Neutrophil (primary cell): Measurements from ENCODE around the gene PCARE.

ENCODE experiments used
- H3K27ac ChIP-seq: fragments of 200-600 bp; sonication (generic); 2 replicates; pipeline ENCODE4 v1.5.1; 2016; ENCODE audit warnings: mild to moderate bottlenecking, moderate library complexity
- H3K27me3 ChIP-seq: fragments of 200-600 bp; sonication (generic); 2 replicates; pipeline ENCODE4 v1.6.0; 2016; ENCODE audit warnings: mild to moderate bottlenecking
- H3K36me3 ChIP-seq: fragments of 200-600 bp; sonication (generic); 2 replicates; pipeline ENCODE4 v1.5.1; 2017
- H3K4me1 ChIP-seq, 2 experiments: fragments of 200-600 bp in 1 of 2; sonication (generic) in 1 of 2; 1 replicate in 1 of 2; 2 replicates in 1 of 2; pipeline versions ENCODE4 v1.5.1 to v1.6.1; 2013 to 2016; ENCODE audit warnings: low read depth in 1 of 2, low read length in 1 of 2, mild to moderate bottlenecking in 1 of 2, moderate library complexity in 1 of 2; ENCODE audit not compliant: control insufficient read depth in 1 of 2, insufficient read depth in 1 of 2
- H3K4me3 ChIP-seq, 2 experiments: fragments of 200-600 bp in 1 of 2; sonication (generic) in 1 of 2; 1 replicate in 1 of 2; 2 replicates in 1 of 2; pipeline ENCODE4 v1.5.1; 2013 to 2016; ENCODE audit warnings: low read depth in 1 of 2, low read length in 1 of 2, mild to moderate bottlenecking in 1 of 2, moderate library complexity in 1 of 2
- H3K9me3 ChIP-seq: fragments of 200-600 bp; sonication (generic); 2 replicates; pipeline ENCODE4 v1.5.1; 2016
- TF ChIP-seq, protein P1 (sequence below): fragments of 200-600 bp; sonication (generic); IDR thresholded peaks from 2 replicates; pipeline ENCODE4 v1.5.1; 2016; ENCODE audit warnings: antibody characterized with exemption

Gene PCARE

DNA sequence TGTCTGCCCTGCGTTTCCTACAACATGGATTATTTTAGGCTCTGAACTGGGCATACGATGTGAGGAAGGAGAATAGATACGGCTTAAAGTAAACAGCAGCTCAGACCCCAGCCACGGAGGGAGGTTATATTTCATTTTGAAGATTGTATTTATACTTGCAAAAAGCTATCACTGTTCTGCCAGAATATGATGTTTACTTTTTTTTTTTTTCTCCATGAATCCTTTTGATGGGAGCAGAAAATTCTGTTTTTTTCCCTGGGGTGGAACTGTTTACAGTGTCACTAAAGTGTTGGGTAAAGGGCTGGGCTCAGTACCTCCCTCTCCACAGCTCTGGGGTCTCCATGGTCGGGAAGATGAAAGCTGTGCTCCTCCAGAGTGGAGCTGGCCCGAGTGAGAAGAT lies 13.1 kb downstream of the PCARE start:
- Histone ChIP-seq H3K4me3 (no peak overlapping the region), H3K27ac (no peak overlapping the region), H3K36me3 (no peaks in the 10 kb centered on the region), H3K27me3 (no peaks in the 10 kb centered on the region), H3K9me3 (no peaks in the 10 kb centered on the region), H3K4me1 (peaks cover 3% of the 10 kb centered on the region in 2 experiments)
- TF ChIP-seq, protein P1, sequence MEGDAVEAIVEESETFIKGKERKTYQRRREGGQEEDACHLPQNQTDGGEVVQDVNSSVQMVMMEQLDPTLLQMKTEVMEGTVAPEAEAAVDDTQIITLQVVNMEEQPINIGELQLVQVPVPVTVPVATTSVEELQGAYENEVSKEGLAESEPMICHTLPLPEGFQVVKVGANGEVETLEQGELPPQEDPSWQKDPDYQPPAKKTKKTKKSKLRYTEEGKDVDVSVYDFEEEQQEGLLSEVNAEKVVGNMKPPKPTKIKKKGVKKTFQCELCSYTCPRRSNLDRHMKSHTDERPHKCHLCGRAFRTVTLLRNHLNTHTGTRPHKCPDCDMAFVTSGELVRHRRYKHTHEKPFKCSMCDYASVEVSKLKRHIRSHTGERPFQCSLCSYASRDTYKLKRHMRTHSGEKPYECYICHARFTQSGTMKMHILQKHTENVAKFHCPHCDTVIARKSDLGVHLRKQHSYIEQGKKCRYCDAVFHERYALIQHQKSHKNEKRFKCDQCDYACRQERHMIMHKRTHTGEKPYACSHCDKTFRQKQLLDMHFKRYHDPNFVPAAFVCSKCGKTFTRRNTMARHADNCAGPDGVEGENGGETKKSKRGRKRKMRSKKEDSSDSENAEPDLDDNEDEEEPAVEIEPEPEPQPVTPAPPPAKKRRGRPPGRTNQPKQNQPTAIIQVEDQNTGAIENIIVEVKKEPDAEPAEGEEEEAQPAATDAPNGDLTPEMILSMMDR, result no peak

DNA sequence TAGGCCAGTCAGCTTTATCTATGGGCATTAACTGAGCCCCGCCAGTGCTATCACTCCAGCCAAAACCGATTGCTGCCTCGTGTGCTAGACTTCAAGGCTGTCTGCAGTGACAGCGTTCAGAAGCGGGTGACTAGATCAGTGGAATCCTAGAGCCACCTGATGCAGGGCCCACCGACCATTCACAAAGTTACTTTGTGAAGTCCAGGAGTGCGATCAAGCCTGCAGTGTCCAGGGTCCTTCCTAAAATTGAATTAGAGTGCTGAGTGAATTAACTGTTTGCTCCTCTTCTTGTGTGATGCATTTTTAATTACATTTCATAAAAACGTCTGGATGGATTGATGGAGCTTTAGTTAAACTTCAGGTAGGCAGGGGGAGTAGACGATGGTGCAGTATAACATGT lies 13.9 kb downstream of the PCARE start:
- TF ChIP-seq, protein P1, result no peak
- H3K9me3 ChIP-seq, result no peaks in the 10 kb centered on the region
- no peaks in the 10 kb centered on the region for H3K27me3 ChIP-seq
- H3K4me1 ChIP-seq, result no peaks in the 10 kb centered on the region
- no peaks in the 10 kb centered on the region for H3K36me3 ChIP-seq
- H3K27ac ChIP-seq, result no peak overlapping the region
- no peak overlapping the region for H3K4me3 ChIP-seq

DNA sequence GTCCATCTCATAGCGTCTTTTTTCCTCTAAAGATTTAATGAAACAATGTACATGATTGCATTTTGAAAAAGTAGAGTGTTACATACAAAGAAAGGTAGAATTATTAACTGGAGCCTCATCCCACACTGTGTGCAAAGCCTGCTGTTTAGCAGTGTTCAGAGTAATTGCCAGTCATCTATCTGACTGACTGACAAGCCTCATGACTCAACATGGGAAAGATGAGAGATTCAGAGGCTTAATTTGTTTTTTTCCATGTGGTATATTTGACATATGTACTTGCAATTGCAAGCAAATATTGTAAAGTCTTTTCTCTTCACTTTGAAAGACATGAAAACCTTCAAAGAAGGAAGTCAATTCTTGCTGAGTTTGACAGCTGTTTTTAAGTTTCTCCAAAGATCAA lies 14.7 kb downstream of the PCARE start:
- H3K4me3 ChIP-seq, result no peak overlapping the region
- H3K27ac ChIP-seq, result no peak overlapping the region
- H3K4me1 ChIP-seq, result no peaks in the 10 kb centered on the region
- no peaks in the 10 kb centered on the region for H3K27me3 ChIP-seq
- no peaks in the 10 kb centered on the region for H3K36me3 ChIP-seq
- no peaks in the 10 kb centered on the region for H3K9me3 ChIP-seq
- TF ChIP-seq, protein P1, result no peak

DNA sequence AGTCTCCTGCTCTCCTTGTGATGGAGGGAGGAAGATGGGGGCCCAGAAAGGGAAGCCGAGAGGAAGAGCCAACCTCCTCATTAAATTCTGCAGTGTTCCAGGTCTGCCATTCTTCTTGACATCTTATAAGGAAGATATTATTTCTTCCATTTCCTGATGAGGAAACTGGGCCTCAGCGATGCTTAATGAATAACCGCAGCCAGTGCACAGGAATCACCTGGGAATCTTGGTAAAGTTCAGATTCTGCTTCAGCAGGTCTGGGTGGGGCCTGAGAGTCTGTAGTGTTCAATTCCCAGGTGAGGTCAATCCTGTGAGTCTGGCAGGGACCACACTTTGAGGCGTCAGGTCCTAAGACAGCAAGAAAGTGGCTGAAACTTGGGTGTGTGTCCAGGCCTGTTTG lies 17.3 kb downstream of the PCARE start:
- TF ChIP-seq, protein P1, result no peak
- H3K27me3 ChIP-seq, result no peaks in the 10 kb centered on the region
- H3K9me3 ChIP-seq, result no peaks in the 10 kb centered on the region
- H3K4me3 ChIP-seq, result no peak overlapping the region
- H3K27ac ChIP-seq, result no peak overlapping the region
- H3K4me1 ChIP-seq, result no peaks in the 10 kb centered on the region
- H3K36me3 ChIP-seq, result no peaks in the 10 kb centered on the region

DNA sequence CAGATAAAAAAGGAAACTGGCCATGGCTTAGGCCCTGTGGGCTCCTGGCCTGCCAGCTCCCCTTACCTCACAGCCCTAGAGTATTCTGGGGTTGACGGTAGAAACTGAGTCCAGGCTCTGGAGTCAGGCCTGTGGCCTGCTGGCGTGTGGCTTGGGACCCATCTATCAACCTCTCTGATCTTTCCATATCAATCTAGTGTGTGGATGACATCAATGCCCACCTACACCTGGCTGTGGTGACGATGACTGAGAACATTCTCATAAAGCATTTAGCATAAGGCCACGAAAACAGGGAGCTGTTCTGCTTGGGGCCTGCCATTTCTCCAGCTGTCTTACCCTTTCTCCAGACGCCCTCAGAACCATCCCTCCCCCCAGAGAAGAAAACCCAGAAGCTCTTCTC lies 17.9 kb downstream of the PCARE start:
- H3K4me3 ChIP-seq, result no peak overlapping the region
- no peaks in the 10 kb centered on the region for H3K27me3 ChIP-seq
- TF ChIP-seq, protein P1, result no peak
- H3K27ac ChIP-seq, result no peak overlapping the region
- H3K36me3 ChIP-seq, result no peaks in the 10 kb centered on the region
- no peaks in the 10 kb centered on the region for H3K4me1 ChIP-seq
- no peaks in the 10 kb centered on the region for H3K9me3 ChIP-seq

DNA sequence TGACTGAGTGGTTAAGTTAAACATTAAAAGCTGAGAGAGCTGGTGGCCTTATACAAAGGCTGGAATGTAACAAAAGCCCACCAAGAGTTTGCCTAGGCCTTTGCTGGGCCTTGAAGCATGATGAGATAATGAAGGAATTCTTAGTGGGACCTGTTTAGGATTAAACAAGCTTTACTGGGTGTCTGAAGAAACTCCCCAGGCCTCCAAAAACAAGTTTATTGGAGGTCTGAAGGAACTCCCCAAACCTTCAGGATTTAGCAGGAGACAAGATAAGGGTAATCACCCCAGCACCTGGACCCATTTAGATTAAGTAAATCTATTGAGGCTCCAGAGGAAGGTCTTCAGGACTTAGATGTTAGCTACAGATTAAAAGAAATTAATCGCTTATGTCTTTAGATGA lies 18.7 kb downstream of the PCARE start:
- Histone ChIP-seq H3K27ac (no peak overlapping the region), H3K4me1 (no peaks in the 10 kb centered on the region), H3K36me3 (no peaks in the 10 kb centered on the region), H3K27me3 (no peaks in the 10 kb centered on the region), H3K4me3 (no peak overlapping the region), H3K9me3 (no peaks in the 10 kb centered on the region)
- TF ChIP-seq, protein P1, result no peak
